ENCODE results near the gene TOX2. TPM values are rescaled to one million over a fixed set of nuclear protein-coding genes. Genes with fewer than 3 reads are reported as not detected.

TOX2 gene
- polyA plus RNA-seq, 3 donors, result 0.39 to 0.56 (median 0.47) TPM

GRCh38 chr20:43958626-43959025, 44.0 kb downstream of the TOX2 start:
- Histone ChIP-seq H3K27ac (ENCODE audit: low read depth in 1 of 2, low read length in 2 of 2) (no peak overlapping the region), H3K4me2 (replicated peaks; ENCODE audit: extremely low read depth, low read length, poor library complexity, severe bottlenecking) (peak overlapping the region; percentile 41), H4K20me1 (ENCODE audit: insufficient read depth, low read length) (no peaks in the 10 kb centered on the region), H2AFZ (ENCODE audit: insufficient read depth, low read depth, low read length, poor library complexity, severe bottlenecking) (no peak overlapping the region), H3K4me3 (replicated peaks in 1 of 3; ENCODE audit: low read depth in 2 of 3, low read length in 3 of 3) (peak overlapping the region in 1 of 3 experiments; percentile 47), H3K4me1 (ENCODE audit: control insufficient read depth in 1 of 2, insufficient read depth in 2 of 2, low read length in 2 of 2) (peaks cover 66 to 67% of the 10 kb centered on the region in 2 donors), H3K27me3 (ENCODE audit: control insufficient read depth in 2 of 2, insufficient read depth in 2 of 2, low read length in 2 of 2) (peaks cover 0 to 6% of the 10 kb centered on the region in 2 donors), H3K9ac (ENCODE audit: insufficient read depth, low read length, poor library complexity, severe bottlenecking) (no peak overlapping the region), H3K9me3 (replicated peaks in 1 of 2; ENCODE audit: control insufficient read depth in 1 of 2, insufficient read depth in 1 of 2, low read length in 2 of 2) (no peaks in the 10 kb centered on the region), H3K79me2 (ENCODE audit: insufficient read depth, low read length) (no peaks in the 10 kb centered on the region), H3K36me3 (replicated peaks in 1 of 2; ENCODE audit: control insufficient read depth in 1 of 2, insufficient read depth in 2 of 2, low read length in 2 of 2) (no peaks in the 10 kb centered on the region)
- peaks cover 10 to 38% (median 29%) of the 10 kb centered on the region in 3 donors for H3K27me3 Mint-ChIP-seq (ENCODE audit: low read depth in 3 of 3)
- no peak for DNase-seq
- 96% methylated on average over 2 of the region's 2 CpGs for WGBS (ENCODE audit: insufficient coverage)
- H3K9me3 Mint-ChIP-seq, result peaks cover 0 to 7% (median 3%) of the 10 kb centered on the region in 7 donors
- peaks cover 73% of the 10 kb centered on the region for H3K4me1 Mint-ChIP-seq
- peak overlapping the region in 1 of 2 donors; percentile 70 for H3K4me3 Mint-ChIP-seq
- TF ChIP-seq CTCF (IDR thresholded peaks at IDR 0.05), result no peak
- peak overlapping the region in 5 of 7 donors; percentile 41 to 80 (median 71) for H3K27ac Mint-ChIP-seq
- intact Hi-C loops (cut with micrococcal nuclease), result no loop called here
- H3K36me3 Mint-ChIP-seq, result peaks cover 15 to 26% of the 10 kb centered on the region in 2 donors

- WGBS (ENCODE audit: insufficient coverage), result 50% methylated on average over 2 of the region's 19 CpGs
- peaks cover 0 to 7% (median 3%) of the 10 kb centered on the region in 7 donors for H3K9me3 Mint-ChIP-seq
- peaks cover 73% of the 10 kb centered on the region for H3K4me1 Mint-ChIP-seq
- peak overlapping the region; percentile 51 to 80 (median 71) for H3K27ac Mint-ChIP-seq
- TF ChIP-seq CTCF (IDR thresholded peaks at IDR 0.05), result no peak
- Histone ChIP-seq H3K4me3 (replicated peaks in 1 of 3; ENCODE audit: low read depth in 2 of 3, low read length in 3 of 3) (peak overlapping the region in 1 of 3 experiments; percentile 47), H3K36me3 (replicated peaks in 1 of 2; ENCODE audit: control insufficient read depth in 1 of 2, insufficient read depth in 2 of 2, low read length in 2 of 2) (no peaks in the 10 kb centered on the region), H2AFZ (ENCODE audit: insufficient read depth, low read depth, low read length, poor library complexity, severe bottlenecking) (no peak overlapping the region), H3K4me2 (replicated peaks; ENCODE audit: extremely low read depth, low read length, poor library complexity, severe bottlenecking) (peak overlapping the region; percentile 41), H3K79me2 (ENCODE audit: insufficient read depth, low read length) (no peaks in the 10 kb centered on the region), H3K9me3 (replicated peaks in 1 of 2; ENCODE audit: control insufficient read depth in 1 of 2, insufficient read depth in 1 of 2, low read length in 2 of 2) (no peaks in the 10 kb centered on the region), H3K9ac (ENCODE audit: insufficient read depth, low read length, poor library complexity, severe bottlenecking) (no peak overlapping the region), H3K27ac (ENCODE audit: low read depth in 1 of 2, low read length in 2 of 2) (no peak overlapping the region), H3K27me3 (ENCODE audit: control insufficient read depth in 2 of 2, insufficient read depth in 2 of 2, low read length in 2 of 2) (peaks cover 0 to 6% of the 10 kb centered on the region in 2 donors), H3K4me1 (ENCODE audit: control insufficient read depth in 1 of 2, insufficient read depth in 2 of 2, low read length in 2 of 2) (peaks cover 66 to 67% of the 10 kb centered on the region in 2 donors), H4K20me1 (ENCODE audit: insufficient read depth, low read length) (no peaks in the 10 kb centered on the region)
- H3K36me3 Mint-ChIP-seq, result peaks cover 15 to 22% of the 10 kb centered on the region in 2 donors
- peaks cover 11 to 32% (median 25%) of the 10 kb centered on the region in 3 donors for H3K27me3 Mint-ChIP-seq (ENCODE audit: low read depth in 3 of 3)
- peak overlapping the region in 1 of 2 donors; percentile 70 for H3K4me3 Mint-ChIP-seq
- DNase-seq, result peak in 2 of 3 donors; percentile 17 to 49
- intact Hi-C loops (cut with micrococcal nuclease), result no loop called here
Measured at GRCh38 chr20:43959079-43959919, 44.6 kb downstream of the TOX2 start.
